GM18498 (cell line): Measurements from ENCODE around the gene UFD1.
"Not testable (repeated sequence)": the region's sequence is repeated elsewhere in the genome, so short reads cannot be mapped to it uniquely, and the experiment has no call there.

Experiments used
- ATAC-seq: cut with Tn5 transposase; IDR thresholded peaks from one replicate; pipeline ENCODE4 v1.9.1; 2021; ENCODE audit warnings: mild to moderate bottlenecking, moderate library complexity; ENCODE audit not compliant: unreplicated experiment

The UFD1 gene

DNA sequence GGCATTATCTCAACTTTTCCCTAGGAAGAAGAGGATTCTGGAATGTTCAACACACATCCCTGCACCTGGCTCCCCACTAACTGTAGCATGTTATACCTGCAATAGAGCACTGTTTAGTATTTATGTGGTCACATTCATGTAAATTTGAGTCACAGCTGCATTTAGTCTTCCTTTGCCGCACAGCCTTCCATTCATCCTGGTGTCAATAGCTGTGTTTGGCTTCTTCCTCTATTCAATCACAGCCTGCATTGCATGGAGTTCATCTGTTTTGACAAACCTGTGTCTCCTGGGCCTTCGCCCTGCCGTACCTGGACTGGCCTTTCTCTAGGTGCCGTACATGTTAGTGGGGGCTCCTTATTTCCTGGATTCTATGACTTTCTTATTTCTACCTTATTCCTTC, 27.4 kb downstream of the UFD1 start:
- no peak for ATAC-seq

DNA sequence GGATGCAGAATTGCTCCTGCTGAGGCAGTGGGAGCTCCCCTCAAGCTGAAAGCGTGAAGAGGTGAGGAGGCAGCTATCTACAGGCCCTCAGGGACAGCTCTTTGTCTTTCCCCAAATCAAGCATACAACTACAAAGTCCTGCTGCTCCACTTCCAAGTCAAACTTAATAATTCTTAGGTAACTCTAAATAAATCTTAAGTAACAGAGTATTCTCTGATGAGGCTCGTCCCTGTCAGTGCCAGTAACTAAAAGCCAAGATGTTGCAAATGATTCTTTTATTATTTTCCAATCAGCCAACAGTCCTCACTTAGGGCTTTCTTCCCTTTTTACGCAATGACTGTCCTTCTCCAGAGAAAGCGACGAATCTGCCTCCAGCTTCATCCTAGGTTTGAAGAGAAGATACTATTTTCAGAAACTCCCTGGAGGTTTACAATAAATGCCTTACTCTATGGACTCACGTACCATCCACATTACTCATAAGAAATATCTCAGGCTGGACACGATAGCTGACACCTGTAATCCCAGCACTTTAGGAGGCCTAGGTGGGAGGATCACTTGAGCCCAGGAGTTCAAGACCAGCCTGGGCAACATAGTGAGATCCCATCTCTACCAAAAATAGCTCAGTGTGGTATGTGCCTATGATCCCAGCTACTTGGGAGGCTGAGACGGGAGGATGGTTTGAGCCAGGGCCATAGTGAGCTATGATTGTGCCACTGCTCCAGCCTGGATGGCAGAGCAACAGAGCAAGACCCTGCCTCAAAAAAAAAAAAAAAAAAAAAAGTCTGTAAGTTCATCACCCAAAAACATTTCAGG, 28.4 kb downstream of the UFD1 start:
- no peak for ATAC-seq

DNA sequence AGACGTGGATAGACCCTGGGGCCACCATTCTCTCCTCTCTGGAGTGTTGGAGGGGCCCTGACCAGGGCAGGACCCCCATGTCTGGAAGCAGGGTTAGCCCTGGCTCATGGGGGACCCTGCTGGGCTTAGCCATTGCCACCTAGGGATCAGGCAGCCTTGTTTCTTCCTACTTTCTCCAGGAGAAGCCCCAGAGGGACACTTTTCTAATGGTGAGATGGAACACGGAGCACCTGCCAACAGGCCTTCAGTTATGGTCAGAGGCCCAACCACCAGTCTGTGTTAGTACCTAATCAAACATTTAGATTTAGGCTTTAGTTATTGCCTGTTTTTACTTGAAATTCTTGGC, 29.6 kb downstream of the UFD1 start:
- no peak for ATAC-seq

DNA sequence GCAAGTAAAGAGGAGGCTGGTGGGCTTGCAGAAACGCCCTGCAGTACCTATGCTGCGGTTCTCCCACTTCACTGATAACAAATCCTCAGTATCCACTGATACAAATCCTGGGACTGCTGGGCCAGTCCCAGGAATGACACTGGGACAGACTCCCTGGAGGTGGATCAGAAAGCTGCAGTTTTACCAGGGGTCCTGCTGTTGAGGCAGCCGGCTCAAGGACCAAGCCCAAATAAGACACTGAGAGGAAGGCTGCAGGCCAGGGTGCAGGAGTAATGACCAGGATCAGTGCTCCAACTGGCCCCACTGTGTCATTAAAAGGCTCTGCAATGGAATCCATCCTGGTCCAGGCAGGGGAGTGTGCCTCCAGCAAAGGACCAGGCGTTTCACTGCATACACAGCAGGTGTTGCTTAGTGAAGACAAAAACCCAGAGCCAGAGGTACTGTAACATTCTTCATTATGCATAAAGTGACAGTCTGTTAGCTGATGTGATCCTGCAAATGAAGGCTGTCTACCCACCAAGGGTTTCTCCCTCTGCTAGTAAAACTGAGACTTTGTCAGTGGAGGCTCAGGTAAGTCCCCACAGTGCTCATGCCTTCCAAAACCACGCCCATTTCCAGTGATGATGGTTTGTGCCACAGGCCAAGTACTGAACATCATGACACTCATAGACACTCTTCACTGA, 30.1 kb downstream of the UFD1 start:
- no peak for ATAC-seq

DNA sequence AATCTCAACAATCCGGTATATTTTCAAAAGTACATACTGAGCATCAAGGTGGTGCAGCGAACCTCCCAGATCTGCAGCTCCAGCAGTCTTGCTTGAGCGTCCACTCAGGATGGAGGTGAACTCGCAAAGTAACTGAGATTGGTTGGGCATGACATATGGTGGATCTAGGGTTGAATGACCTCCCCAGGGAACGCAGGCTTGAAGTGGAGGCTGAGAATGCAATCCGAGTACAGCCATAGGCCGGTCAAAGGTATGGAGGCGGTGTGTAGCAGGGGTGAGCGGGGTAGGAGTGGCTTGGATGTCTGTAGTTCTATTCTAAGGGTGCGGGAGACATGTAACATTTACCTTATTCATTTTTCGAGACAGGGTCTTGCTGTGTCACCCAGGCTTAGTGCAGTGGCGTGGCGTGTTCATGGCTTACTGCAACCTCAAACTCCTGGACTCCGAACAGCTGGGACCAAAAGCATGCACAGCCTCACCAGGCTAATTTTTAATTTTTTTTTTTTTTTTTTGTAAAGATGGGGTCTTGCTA, 30.9 kb downstream of the UFD1 start:
- ATAC-seq = peak; percentile 37

DNA sequence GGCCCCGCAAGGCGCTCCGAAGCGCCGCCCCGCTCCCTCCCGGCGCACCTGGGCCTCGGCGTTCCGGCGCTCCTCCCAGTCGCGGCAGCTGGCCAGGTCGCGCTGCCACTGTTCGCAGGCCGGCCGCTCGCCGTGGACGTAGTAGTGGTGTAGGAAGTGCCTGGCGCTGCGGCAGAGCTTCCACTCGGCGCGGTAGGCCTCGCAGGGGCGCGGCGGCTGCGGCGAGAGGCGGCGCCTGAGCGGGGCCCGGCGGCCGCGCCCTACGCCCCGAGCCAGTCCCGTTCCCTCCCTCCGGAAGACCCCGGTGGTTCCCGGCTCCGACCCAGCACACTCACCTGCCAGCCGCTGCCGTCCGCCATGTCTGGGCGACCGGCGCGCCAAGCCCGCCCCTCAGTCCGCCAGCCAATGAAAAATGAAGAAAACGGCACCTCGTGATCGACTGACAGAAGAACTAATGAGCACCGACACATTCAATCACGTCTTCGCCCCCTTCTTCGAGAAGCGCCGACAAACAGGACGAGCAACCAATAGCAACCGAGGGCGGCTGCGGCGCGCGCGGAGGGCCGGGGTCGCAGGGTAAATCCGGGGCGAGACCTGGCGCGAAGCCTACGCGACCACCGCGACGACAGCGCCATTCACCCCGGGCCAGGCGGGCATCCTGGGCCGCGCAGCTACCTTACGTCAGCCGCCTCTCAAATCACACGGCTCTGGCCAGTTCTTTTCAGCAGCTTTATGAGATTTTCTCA, 31.5 kb downstream of the UFD1 start, which contains the start of gene C22orf39:
TSS of gene C22orf39 (minus strand) at position 382 of the 746 bp plus-strand sequence. CDS start at position 359, 23 bp downstream.
- ATAC-seq = peak; percentile 86

DNA sequence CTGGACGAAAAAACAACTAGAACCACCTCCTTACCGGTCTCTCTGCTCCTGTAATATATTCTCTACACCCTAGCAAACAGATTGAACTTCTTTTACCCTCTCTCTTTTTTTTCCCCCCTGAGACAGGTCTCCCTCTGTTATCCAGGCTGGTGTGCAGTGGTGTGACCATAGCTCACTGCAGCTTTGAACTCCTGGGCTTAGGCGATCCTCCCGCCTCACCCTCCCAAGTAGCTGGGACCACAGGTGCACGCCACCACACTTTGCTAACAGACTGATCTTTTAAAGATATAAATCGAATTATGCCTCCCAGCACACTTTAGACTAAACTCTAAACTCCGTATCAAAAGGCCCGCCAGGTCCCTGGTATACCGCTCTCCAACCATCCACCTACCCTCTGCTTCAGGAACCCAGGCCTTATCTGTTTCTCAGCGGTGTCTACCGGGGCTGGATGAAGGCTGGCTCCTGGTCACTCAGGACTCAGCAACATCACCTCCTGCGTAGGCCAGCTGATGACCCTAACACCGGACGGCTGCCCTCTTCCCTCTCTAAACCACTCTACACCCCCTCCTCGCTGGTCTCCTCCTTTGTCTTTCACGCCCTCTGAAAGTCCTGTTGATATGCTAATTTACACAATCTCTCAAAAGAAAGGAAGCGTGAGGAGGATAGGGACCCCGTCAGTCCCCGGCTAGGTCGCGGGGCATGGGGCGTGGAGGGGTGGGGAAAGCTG, 32.2 kb downstream of the UFD1 start:
- ATAC-seq = no peak

DNA sequence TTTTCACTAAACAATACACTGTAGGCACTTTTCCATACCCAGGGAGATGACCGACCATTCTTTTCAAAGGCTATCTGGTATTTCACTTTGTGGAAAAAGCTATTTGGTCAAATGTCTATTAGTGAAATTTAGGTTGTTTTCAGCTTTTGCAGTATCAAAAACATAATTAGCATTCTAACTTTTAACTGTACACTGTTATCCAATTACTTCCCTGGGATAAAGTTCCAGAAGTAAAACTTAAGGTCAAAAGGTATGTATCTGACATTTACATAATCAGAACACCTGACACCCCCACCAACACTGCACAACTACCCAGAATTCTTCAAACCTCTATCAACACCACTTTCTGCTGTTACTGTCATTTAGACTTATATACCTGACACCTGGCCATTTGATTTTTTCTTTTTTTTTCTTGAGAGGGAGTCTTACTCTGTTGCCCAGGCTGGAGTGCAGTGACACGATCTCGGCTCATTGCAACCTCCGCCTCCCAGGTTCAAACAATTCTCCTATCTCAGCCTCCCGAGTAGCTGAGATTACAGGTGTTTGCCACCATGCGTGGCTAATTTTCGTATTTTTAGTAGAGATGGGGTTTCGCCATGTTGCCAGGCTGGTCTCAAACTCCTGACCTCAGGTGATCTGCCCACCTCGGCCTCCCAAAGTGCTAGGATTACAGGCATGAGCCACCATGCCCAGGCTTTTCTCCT, 33.6 kb downstream of the UFD1 start:
- not testable (repeated sequence) for ATAC-seq

DNA sequence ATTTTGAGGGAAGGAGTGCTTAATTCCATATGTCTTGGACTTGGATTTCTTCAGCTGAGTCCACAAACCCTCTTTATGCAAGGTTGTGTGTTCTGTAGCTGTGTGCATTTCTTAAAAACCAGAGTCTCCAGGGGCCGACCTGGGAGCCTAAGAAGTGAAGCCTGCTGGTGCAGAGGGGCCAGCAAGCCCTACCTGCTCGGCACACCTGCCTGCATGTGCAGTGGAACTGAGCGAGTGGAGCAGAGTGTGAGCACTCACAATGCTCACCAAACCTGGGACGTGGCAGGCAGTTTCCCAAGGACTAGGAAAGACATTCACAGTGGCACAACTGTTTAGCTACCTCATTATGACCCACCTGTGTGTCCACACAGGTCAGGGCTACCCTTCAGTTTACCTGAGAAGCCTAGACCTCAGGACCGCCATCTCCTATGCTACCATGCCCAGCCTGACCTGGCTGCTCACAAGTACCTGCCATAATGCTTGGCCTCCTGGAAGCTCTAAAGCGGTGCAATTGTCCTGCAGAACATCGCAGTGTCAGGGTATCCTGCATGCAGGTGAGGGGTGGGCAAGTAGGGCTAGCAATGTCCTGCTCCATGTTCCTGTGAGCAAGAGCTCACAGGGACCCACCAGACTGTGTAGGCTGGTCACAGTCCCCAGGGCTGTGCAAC, 35.3 kb downstream of the UFD1 start:
- ATAC-seq = no peak

DNA sequence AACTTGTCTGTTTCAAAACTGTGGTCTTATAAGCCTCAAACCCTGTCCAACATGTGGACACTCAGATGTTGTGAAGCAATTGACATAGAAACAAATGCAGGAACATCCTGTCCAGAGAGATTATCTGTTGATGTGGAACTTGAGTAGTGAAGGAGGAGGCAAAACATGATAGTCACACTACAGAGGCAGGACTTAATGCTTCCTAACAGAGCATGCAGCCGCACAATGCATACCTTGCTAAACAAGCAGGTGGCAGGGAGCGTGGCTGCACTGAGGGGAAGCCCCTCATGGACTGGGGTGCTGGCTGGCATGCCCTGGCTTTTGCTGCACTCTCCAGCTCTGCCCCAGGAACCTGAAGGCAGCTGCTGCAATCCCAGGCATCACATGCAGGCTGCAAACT, 36.8 kb downstream of the UFD1 start:
- ATAC-seq = no peak

DNA sequence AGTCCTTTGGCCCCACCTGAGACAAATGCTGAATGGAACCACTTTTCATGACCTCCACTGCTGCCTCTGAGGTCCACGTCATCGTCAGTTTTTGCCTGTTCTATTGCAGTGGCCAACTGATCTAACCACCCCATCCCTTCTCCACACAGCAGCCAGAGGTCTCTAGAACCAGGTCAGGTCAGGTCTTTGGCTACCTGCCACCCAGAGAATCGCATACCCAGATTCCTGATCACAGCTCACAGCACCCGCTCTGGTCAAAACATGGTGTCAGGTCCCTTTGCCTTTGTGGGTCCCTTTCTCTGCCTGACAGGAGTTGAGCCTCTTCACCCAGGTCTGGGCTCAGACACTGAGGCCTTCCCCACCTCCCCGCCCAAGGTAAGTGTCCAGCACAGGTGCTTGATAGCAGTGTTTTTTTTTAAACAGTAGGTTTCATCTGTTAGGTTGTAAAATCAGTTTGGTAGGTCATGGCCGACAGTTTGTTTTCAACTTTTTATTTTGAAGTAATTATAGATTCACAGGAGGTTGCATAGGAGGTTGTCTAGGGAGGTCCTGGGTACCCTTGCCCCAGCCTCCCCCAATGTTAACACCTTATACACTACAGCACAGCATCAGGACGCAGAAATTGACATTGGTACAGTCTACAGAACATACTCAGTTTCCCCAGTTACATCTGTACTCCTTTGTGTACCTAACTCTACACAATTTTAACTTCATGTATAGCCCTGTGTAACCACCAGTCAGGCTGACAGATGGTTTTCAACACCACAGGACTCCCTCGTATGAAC, 38.4 kb downstream of the UFD1 start:
- no peak for ATAC-seq

DNA sequence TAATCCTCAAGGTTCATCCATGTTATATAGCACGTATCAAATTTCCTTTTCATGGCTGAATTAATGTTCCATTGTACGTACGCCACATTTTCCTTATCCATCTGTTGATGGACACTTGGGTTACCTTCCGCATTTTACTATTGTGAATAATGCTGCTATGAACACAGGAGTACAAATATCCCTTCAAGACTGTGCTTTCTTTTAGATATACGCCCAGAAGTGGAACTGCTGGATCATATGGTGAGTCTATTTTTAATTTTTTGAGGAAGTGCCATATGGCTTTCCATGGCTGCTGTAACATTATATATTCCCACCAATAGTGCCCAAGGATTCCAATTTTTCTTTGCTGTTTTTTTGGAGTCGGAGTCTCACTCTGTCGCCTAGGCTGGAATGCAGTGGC, 40.7 kb downstream of the UFD1 start:
- no peak for ATAC-seq

DNA sequence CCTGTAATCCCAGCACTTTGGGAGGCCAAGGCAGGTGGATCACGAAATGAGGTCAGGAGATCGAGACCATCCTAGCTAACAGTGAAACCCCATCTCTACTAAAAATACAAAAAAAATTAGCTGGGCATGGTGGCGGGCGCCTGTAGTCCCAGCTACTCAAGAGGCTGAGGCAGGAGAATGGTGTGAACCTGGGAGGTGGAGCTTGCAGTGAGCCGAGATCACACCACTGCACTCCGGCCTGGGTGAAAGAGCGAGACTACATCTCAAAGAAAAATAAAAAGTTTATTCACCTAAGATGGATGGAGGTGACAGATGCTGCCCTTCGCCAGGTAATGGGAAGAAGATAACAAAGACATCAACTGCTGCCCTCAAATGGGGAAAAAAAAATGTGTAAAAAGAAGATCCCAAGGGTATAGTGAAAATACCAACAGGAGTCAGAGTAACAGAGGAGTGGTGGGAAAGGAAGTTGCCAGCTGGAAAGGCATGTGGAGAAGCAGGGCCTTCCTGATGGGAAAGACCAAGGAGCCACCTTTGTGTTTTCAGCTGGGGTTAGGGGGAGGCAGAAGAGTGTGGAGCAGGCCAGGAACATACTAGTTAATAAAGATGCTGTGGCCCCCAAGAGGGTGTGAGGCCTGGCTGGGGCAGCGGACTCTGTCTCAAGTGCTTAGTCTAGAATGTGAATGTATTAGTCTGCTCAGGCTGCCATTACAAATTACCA, 42.4 kb downstream of the UFD1 start:
- ATAC-seq = not testable (repeated sequence)

DNA sequence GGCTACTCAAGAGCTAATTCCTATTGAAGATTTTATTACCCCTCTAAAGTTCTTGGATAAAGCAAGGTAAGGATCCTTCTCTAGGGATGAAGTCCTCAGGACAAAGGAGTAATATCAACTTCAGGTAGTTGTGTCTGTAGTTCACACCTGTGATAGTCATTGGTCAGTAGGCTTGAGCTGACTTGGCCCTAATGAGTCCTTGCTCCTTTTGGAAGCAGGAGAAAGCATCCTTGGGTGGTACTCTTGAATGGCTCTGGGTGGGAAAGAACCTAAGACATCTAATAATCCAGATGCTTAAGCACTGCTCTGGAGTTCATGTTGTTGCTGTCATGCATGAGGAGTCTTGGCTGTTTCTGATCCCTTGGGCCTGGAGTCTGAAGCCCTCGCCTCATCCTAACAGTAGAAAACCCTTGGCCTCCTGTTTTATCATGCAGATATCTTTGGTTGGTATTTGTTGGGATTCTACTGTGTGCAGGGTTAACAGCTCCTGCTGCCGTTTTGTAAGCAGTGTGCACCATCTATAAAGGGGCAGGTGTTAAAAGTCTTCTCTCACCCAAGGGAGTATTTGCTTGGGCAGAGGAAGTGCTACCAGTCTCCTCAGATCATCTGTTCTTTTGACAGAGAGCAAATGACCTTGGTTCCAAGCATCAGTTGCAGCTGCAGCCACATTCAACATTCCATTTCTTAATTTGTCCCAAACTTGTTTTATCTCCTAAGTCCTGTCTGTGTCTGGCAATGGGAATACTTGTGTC, 44.0 kb downstream of the UFD1 start:
- no peak for ATAC-seq

DNA sequence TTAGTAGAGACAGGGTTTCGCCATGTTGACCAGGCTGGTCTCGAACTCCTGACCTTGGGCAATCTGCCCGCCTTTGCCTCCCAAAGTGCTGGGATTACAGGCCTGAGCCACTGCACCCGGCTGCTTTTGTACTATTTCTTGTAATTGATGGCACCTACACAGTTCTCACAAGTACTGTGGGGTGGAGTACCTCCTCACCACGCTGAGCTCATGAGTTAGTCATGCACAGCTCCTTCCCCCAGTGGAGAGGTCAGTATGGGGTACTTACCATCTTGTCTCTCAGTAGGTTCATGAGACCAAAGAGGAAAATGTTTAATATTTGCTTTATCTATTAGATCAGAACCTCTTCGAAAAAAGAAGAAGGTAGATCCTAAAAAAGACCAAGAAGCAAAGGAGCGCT, 44.6 kb downstream of the UFD1 start:
- ATAC-seq = no peak

DNA sequence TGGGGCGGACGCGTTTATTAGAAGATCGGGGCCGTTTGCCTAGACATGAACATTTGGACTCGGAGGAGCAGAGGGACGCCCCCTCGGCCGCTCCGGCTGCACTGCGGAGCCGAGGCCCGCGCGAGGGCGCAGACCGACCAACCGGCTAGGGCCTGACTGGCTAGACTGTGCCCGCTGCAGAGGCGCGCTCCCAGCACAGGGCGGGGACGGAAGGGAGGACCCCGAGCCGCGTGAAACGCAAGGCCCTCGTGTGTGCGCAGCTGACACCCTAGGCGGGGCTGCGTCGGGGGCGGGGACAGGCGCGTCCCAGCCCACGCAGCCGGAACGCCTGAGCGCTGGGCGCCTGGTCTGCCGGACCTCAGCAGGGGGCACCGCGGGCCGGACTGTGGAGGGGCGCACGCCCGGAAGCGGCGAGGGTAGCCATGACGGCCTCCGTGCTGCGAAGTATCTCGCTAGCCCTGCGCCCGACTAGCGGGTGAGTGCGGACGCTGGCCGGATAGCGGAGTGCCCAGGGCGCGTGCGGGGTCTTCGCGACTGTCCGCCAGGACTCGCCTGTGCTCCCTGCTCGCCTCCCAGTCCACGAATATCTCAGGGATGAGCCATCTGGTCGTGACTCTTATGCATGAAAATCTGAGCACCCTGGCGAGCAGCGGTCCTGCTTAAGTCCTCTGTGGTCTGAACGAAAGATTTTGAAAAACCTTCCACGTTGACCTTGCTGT, 46.7 kb downstream of the UFD1 start, which contains the start of gene MRPL40:
TSS of gene MRPL40 (plus strand) at position 413 of the 719 bp plus-strand sequence. CDS start at position 423, 10 bp downstream.
- ATAC-seq = peak; percentile 83

DNA sequence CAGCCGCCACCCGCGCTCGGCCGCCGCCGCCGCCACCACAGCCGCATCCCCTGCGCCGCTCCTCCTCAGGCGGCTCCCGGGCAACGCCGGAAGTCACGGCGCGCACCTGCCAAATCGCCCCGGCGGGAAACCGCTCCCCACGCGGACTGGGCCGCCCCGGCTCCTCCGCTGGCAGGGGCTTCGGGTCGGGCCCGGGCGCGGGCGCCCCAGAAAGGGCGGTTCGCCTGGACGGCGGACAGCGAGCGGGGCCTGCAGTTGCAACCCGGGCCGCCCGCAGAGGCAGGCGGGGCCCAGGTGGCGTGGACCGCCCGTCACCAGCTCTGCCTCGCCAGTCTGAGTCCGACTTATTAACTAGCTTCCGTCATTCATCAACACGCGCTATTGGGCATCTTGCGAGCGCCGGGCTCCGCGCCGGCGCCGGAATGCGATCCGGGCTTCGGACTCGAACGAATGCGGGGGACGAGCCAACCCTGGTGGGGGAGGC, 47.3 kb downstream of the UFD1 start, which contains the start of gene HIRA:
TSS of gene HIRA (minus strand) at position 85 of the 484 bp plus-strand sequence. CDS start 257 bp downstream, outside the sequence.
- ATAC-seq = peak; percentile 55
